ENCODE measurements around the gene GADD45GIP1. TPM values are rescaled to one million over a fixed set of nuclear protein-coding genes. Genes with fewer than 3 reads are reported as not detected.

GADD45GIP1 gene
- polyA plus RNA-seq, 2 of the 4 experiments (the other 2 are of a cell fraction): 26.4 to 31.1 TPM

GRCh38 chr19:13005253-13005652 lies 48.2 kb upstream of the GADD45GIP1 start:
- POLR2A ChIA-PET: no interaction called here
- CTCF ChIA-PET: interaction anchor here (0.8 to 2.7 kb wide), 8 partner anchors 9 to 89 kb away, joined by 3 to 18 read pairs (median 5); no protein-coding TSS in a partner anchor
- no peaks in the 10 kb centered on the region for H3K4me1 ChIP-seq
- FAIRE-seq: no peak
- no peak overlapping the region for H3K4me2 ChIP-seq
- no peak overlapping the region for H3K27ac ChIP-seq
- DNase-seq (ENCODE audit: low read depth in 1 of 2, low spot score in 1 of 2): no peak
- no peak for ATAC-seq
- H3K9me3 ChIP-seq: no peaks in the 10 kb centered on the region
- 91% methylated on average over 4 of the region's 4 CpGs for WGBS (ENCODE audit: missing lambda C conversion rate)
- TF ChIP-seq ZFP36 (IDR thresholded peaks at IDR 0.05; ENCODE audit: borderline replicate concordance, partially characterized antibody) (peak; percentile 25), CTCF (IDR thresholded peaks at IDR 0.05) (no peak)
- no peak overlapping the region for H3K4me3 ChIP-seq

- no peak overlapping the region for H3K4me2 ChIP-seq
- no peak for FAIRE-seq
- POLR2A ChIA-PET: no interaction called here
- no peak for TF ChIP-seq USF2 (IDR thresholded peaks at IDR 0.05)
- no peak for TF ChIP-seq BHLHE40 (IDR thresholded peaks at IDR 0.05; ENCODE audit: low read depth, low read length)
- TF ChIP-seq EHMT2 (IDR thresholded peaks at IDR 0.05; ENCODE audit: low read depth): no peak
- no peak for TF ChIP-seq MAFK (IDR thresholded peaks at IDR 0.05; ENCODE audit: partially characterized antibody)
- TF ChIP-seq JUN (IDR thresholded peaks at IDR 0.05): no peak
- no peak for TF ChIP-seq EP300 (IDR thresholded peaks at IDR 0.05)
- TF ChIP-seq TFCP2L1 (CRISPR knock-in tag; IDR thresholded peaks at IDR 0.05): no peak
- no peak for TF ChIP-seq ZC3H11A (IDR thresholded peaks at IDR 0.05)
- TF ChIP-seq TP53 (CRISPR knock-in tag; IDR thresholded peaks at IDR 0.05): no peak
- TF ChIP-seq KDM1A (IDR thresholded peaks at IDR 0.05; ENCODE audit: low read depth): no peak
- no peak for TF ChIP-seq POLR2AphosphoS2 (conservative IDR thresholded peaks at IDR 0.05; ENCODE audit: low read length)
- no peak for TF ChIP-seq HOXA7 (CRISPR knock-in tag; IDR thresholded peaks at IDR 0.05)
- TF ChIP-seq ZFP36 (IDR thresholded peaks at IDR 0.05; ENCODE audit: borderline replicate concordance, partially characterized antibody): no peak
- TF ChIP-seq SREBF2 (IDR thresholded peaks at IDR 0.05): no peak
- TF ChIP-seq CEBPB (IDR thresholded peaks at IDR 0.05): no peak
- H3K9me3 ChIP-seq: no peaks in the 10 kb centered on the region
- DNase-seq (ENCODE audit: low read depth in 1 of 2, low spot score in 1 of 2): no peak
- no peak for ATAC-seq
- H3K4me3 ChIP-seq: no peak overlapping the region
- no peak overlapping the region for H3K27ac ChIP-seq
- CTCF ChIA-PET: interaction anchor here (1.1 to 2.7 kb wide), 3 partner anchors 30 to 57 kb away, joined by 3 to 18 read pairs (median 7); no protein-coding TSS in a partner anchor
- 93% methylated on average over 5 of the region's 7 CpGs for WGBS (ENCODE audit: missing lambda C conversion rate)
- H3K4me1 ChIP-seq: no peaks in the 10 kb centered on the region
These were observed 47.2 kb upstream of the GADD45GIP1 start for GRCh38 chr19:13004273-13004672.

- WGBS (ENCODE audit: missing lambda C conversion rate): 83% methylated on average over 15 of the region's 15 CpGs
- ATAC-seq: no peak
- ChIA-PET CTCF (interaction anchor here (0.5 to 1.4 kb wide), 6 partner anchors 10 to 130 kb away, joined by 3 to 5 read pairs (median 4); no protein-coding TSS in a partner anchor), POLR2A (no interaction called here)
- no peaks in the 10 kb centered on the region for H3K9me3 ChIP-seq
- no peak overlapping the region for H3K4me2 ChIP-seq
- DNase-seq (ENCODE audit: low read depth in 1 of 2, low spot score in 1 of 2): no peak
- H3K27ac ChIP-seq: no peak overlapping the region
- H3K4me1 ChIP-seq: no peaks in the 10 kb centered on the region
- H3K4me3 ChIP-seq: no peak overlapping the region
- FAIRE-seq: no peak
- no peak for TF ChIP-seq BHLHE40 (IDR thresholded peaks at IDR 0.05; ENCODE audit: low read depth, low read length)
- no peak for TF ChIP-seq JUNB (IDR thresholded peaks at IDR 0.05)
- TF ChIP-seq MYC (IDR thresholded peaks at IDR 0.05; ENCODE audit: borderline replicate concordance, low read length): no peak
- no peak for TF ChIP-seq RNF2 (IDR thresholded peaks at IDR 0.05; ENCODE audit: borderline replicate concordance, low read depth)
- no peak for TF ChIP-seq TP53 (CRISPR knock-in tag; IDR thresholded peaks at IDR 0.05)
- TF ChIP-seq CHD4 (IDR thresholded peaks at IDR 0.05; ENCODE audit: borderline replicate concordance): no peak
- no peak for TF ChIP-seq E2F6 (IDR thresholded peaks at IDR 0.05; ENCODE audit: borderline replicate concordance, low read depth)
- no peak for TF ChIP-seq REST (IDR thresholded peaks at IDR 0.05)
- TF ChIP-seq MAZ (IDR thresholded peaks at IDR 0.05; ENCODE audit: borderline replicate concordance, low read depth, low read length): no peak
- TF ChIP-seq CTCF (IDR thresholded peaks at IDR 0.05): no peak
- no peak for TF ChIP-seq NR3C1 (IDR thresholded peaks at IDR 0.05)
- TF ChIP-seq RCOR1 (IDR thresholded peaks at IDR 0.05; ENCODE audit: low read depth, low read length): no peak
- TF ChIP-seq HOXB13 (CRISPR knock-in tag; IDR thresholded peaks at IDR 0.05; ENCODE audit: low read depth): no peak
- TF ChIP-seq EP300 (IDR thresholded peaks at IDR 0.05): no peak
These were observed 46.1 kb upstream of the GADD45GIP1 start for GRCh38 chr19:13003081-13003480.
